HG03045 (cell line): ENCODE data around the gene EGFR.
"Not testable (repeated sequence)": the region's sequence is repeated elsewhere in the genome, so short reads cannot be mapped to it uniquely, and the experiment has no call there.

ENCODE experiments used
- ATAC-seq: cut with Tn5 transposase; IDR thresholded peaks from one replicate; pipeline ENCODE4 v1.9.1; 2021; ENCODE audit warnings: mild to moderate bottlenecking, moderate library complexity; ENCODE audit not compliant: unreplicated experiment

The EGFR gene

GRCh38 chr7:55034776-55035175 is 16.0 kb downstream of the EGFR start:
- ATAC-seq = no peak

GRCh38 chr7:55035410-55035809 is 16.6 kb downstream of the EGFR start:
- ATAC-seq = not testable (repeated sequence)

- ATAC-seq = no peak
Measured at GRCh38 chr7:55036950-55037736, 18.3 kb downstream of the EGFR start.

GRCh38 chr7:55043691-55044370 is 25.0 kb downstream of the EGFR start:
- ATAC-seq = no peak

GRCh38 chr7:55044371-55044717 is 25.5 kb downstream of the EGFR start:
- ATAC-seq = no peak

GRCh38 chr7:55044791-55045190 is 26.0 kb downstream of the EGFR start:
- no peak for ATAC-seq

- ATAC-seq = no peak
Measured at GRCh38 chr7:55046582-55047342, 27.9 kb downstream of the EGFR start.

- ATAC-seq = no peak
Measured at GRCh38 chr7:55048221-55048859, 29.5 kb downstream of the EGFR start.

- ATAC-seq = no peak
Measured at GRCh38 chr7:55050281-55050680, 31.5 kb downstream of the EGFR start.

GRCh38 chr7:55052081-55052480 is 33.3 kb downstream of the EGFR start:
- ATAC-seq = no peak

GRCh38 chr7:55052741-55053427 is 34.1 kb downstream of the EGFR start:
- ATAC-seq = no peak

- ATAC-seq = no peak
Measured at GRCh38 chr7:55053651-55054571, 35.1 kb downstream of the EGFR start.

GRCh38 chr7:55054758-55055157 is 35.9 kb downstream of the EGFR start:
- no peak for ATAC-seq

- no peak for ATAC-seq
Measured at GRCh38 chr7:55055479-55055878, 36.7 kb downstream of the EGFR start.

- ATAC-seq = no peak
Measured at GRCh38 chr7:55056068-55056467, 37.3 kb downstream of the EGFR start.

- no peak for ATAC-seq
Measured at GRCh38 chr7:55056577-55057480, 38.0 kb downstream of the EGFR start.

- no peak for ATAC-seq
Measured at GRCh38 chr7:55058314-55058713, 39.5 kb downstream of the EGFR start.

GRCh38 chr7:55059021-55059420 is 40.2 kb downstream of the EGFR start:
- no peak for ATAC-seq

- ATAC-seq = no peak
Measured at GRCh38 chr7:55060085-55060484, 41.3 kb downstream of the EGFR start.
